GM21367 (cell line): ENCODE measurements around the gene GHRH.

Experiments
- ATAC-seq: cut with Tn5 transposase; IDR thresholded peaks from one replicate; pipeline ENCODE4 v1.9.1; 2021; ENCODE audit not compliant: unreplicated experiment

Gene GHRH

GRCh38 chr20:37238935-37239451, 22.6 kb downstream of the GHRH start:
- ATAC-seq, result no peak

- no peak for ATAC-seq
Observed at GRCh38 chr20:37238426-37238825, 23.2 kb downstream of the GHRH start.

DNA sequence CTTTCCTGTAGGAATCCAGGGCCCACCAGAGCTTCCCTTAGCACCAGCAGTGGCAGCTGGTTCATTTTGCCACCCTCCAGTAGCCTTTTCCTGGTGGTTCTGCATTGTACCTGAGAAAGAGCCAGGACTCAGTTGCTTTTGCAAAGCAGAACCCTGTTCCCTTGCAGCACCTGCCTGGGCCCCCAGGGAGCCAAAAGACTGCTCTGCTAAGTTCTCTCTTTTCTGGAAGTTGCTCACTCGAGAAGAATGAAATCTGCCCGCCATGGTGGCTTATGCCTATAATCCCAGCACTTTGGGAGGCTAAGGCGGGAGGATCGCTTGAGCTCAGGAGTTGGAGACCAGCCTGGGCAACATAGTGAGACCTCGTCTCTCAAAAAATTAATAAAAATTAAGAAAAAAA, 24.0 kb downstream of the GHRH start:
- no peak for ATAC-seq

GRCh38 chr20:37236462-37236861, 25.2 kb downstream of the GHRH start:
- no peak for ATAC-seq

DNA sequence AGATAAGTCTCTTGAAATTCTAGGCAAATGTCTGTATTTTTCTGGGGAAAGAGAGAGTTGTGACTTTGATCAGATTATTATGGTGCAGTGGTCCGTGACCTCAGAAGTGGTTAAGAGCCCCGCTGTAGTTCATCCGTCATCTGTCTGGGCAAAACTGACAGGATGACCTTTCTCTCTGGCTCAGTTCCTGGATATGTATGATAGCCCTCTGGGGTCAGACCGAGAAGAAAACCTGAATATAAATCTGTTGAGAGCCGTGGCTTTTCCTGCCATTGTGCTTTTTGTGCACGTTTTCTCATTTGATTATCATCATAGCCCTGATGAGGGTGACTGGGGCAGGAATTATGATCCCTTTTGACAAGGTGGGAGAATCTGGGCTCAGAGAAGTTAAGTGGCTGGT, 26.5 kb downstream of the GHRH start:
- no peak for ATAC-seq

DNA sequence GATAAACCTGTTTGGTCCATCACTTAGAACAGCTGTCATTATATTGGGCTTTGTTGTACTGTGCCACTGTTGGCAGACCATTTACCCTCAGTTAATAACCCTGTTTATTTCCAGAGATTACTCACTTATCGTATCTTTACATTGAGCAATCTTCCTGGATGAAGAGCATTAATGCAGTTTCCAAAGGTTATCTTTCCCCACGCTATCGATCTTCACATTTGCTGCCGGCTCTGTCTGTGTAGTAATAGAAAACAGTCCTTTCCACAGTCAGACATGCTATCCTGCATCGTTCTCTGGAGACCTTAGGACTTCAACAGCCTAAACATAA, 27.4 kb downstream of the GHRH start:
- ATAC-seq, result no peak

DNA sequence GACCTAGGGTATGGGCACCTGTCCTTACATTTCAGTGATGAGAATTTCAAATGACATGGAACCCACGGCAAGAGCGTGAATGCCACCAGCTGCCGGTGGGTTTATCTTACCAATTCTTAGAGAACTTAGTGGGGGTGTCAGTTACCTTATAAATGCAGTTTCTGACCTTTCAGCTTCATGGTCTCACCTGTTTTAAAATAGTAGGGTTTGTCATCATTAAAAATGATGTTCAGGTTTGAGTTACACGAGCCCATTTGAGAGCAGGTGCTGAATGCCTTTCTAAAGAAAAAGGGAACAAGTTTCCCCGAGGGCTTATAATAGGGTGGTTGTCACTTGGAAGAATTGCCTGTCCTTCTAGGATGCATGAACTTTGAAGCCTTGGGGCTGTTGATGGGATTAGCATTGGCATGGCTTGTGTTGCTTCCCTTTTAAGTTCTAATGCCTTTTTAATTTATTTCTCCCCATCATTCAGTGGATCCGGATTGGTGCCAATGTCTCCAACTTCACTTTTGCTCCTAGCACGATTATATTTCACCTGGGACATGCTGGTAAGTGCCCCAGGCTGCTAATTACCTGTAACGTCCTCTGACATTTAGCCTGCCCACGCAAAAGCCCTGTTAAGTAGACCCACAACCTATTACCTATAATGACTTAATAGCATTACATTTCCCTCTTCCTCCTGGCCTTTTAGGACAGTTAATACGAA, 27.9 kb downstream of the GHRH start:
- no peak for ATAC-seq

- no peak for ATAC-seq
Observed at GRCh38 chr20:37231947-37232630, 29.5 kb downstream of the GHRH start.

DNA sequence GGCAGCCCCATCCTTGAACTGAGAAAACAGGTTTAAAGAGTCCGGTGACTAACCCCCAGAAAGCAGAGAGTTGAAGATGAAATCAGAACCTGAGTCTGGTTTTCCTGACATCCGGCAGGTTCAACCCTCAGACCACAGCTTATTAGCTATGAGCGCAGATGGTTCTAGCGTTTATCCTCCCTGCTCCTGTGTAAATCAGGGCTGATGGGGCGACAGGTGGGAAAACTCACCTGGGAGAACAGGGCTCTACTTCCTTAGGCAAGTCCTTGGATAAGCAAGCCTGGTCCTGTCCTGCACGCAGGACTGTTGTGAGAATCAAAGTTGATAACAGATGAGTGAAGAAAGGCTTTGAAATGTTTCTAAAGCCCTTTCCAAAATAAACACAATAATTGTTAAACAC, 31.4 kb downstream of the GHRH start:
- ATAC-seq, result no peak

DNA sequence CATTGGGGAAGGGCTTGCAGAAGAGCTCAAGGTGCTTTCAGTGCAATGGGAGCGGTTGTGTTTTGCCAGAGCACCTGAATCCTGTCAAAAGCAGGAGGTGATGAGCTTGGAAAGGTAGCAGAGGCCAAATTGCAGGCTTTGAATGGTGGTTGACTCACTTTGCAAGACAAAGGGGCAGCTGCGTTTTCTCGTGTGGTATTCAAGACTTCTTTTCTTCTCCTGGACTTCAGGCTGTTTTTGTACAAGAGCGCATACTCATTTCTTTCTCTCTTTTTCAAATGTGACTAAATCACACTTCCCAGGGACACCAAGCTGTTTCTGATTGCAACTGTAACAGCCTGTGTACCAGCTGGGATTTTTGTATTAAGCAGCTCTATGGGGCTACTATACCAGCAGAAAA, 32.3 kb downstream of the GHRH start:
- no peak for ATAC-seq

DNA sequence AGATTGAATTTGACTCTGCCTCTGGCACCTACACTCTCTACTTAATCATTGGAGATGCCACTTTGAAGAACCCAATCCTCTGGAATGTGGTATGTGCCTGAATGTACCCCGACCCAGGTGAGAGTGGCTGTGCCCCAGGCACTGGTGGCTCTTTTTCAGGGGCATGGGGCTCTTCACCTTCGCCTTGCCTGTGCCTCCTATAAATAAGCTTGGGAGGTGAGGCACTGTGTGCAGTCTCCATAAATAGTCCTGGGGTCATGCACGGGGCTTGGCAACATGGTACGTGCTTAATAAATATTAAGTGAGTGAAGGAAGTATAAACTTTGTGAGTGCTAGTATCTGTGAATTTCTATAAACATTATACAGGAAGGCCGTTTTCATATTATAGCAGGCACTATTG, 33.0 kb downstream of the GHRH start:
- ATAC-seq, result no peak

GRCh38 chr20:37228082-37228481, 33.5 kb downstream of the GHRH start:
- no peak for ATAC-seq

DNA sequence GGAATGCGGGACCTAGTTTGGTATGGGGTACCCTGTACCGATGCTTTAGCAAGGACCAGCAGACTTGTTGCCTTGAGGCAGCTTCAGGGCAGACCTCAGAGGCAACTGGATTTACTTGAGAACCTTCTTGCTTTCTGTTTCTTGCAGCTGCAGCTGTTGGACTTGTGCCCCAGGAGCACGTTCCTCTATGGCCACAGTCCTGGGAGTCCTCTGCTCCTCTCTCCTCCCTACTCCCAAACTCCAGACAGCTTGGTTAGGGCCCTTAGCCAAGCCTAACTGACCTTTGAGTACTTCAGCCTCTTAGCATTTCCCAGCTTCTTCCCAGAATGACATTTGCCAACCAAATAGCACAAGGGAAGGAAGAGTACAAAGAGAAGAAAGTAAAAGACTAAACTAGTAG, 34.7 kb downstream of the GHRH start:
- ATAC-seq, result no peak

DNA sequence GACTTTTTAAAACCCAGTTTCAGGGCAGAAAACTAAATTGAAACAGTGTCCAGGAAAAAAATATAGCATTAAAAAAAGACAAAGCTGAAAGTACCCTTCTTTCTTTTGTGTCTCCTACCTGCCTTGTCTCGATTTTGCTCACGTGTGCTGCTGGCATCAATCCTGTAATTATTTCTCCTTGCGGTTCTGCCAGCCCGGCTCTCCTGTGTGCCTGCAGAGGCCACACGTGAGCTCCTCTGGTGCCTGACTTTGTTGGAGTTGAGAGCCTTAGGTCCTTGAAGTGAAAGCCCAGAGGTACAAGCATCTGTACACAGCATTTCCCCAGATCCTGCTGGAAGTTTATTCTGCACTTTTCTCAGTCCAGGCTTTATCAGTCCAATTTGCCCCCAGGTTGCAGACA, 36.5 kb downstream of the GHRH start:
- no peak for ATAC-seq

DNA sequence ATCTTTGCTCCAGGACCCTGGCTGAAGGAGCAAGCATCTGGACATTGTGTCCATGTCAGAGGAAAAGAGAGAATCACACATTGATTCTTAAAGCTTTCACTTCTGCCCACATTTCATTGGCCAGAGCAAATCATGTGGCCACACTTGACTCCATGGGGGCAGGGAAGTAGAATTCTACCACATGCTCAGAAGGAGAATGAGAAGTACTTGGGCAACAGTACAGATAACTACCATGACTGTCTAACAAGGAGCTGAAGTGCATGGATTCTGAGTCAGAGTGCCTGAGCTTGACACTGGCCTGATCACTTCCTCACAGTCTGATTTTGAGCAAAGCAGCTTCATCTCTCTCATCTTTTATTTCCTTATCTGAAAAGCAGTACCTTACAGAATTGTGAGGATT, 38.6 kb downstream of the GHRH start:
- no peak for ATAC-seq

GRCh38 chr20:37222086-37222485, 39.5 kb downstream of the GHRH start:
- ATAC-seq, result no peak

DNA sequence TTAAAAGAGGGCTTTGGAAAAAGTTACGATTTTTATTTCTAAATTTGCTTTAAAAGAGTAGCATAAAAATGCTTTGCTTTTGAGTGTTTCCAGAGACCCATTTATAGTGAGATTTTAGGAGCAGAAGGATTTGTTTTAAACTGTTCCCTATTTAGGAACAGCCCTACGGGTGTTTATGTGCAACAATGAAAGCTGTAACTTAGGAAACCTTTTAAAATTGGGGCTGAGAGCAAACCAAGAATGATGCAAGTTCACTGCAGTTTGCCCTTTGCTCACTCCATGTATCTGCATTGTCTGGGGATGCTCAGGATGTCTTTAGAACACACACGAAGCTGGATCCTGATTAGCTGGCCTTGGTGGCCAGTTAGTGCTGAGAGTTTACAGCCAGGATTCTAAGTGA, 40.9 kb downstream of the GHRH start:
- ATAC-seq, result no peak

GRCh38 chr20:37219751-37220668, 41.6 kb downstream of the GHRH start:
- no peak for ATAC-seq

DNA sequence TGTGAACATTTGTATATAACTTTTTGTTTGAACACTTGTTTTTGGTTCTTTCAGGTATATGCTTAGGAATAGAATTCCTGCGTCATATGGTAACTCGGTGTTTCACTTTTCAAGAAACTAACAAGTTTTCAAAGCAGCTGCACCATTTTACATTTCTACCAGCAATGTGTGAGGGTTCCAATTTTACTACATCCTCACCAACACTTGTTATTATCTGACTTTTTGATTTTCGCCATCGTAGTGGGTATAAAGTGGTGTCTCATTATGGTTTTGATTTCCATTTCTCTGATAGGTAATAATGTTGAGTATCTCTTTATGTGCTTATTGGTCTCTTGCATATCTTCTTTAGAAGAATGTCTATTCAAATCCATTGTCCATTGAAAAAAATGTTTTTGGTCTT, 42.6 kb downstream of the GHRH start:
- ATAC-seq, result no peak

DNA sequence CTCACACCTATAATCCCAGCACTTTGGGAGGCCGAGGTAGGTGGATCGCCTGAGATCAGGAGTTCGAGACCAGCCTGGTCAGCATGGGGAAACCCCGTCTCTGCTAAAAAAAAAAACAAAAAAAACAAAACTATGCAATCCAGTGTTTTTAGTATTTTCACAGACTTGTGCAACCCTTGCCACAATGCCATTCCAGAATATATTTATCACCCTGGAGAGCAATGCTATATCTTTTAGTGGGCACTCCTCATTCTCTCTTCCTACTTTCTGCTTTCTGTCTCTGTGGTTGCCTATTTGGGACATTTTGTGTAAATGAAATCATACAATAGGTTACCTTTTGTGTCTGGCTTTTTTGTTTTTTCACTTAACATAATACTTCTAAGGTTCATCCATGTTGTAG, 43.2 kb downstream of the GHRH start:
- ATAC-seq, result no peak

DNA sequence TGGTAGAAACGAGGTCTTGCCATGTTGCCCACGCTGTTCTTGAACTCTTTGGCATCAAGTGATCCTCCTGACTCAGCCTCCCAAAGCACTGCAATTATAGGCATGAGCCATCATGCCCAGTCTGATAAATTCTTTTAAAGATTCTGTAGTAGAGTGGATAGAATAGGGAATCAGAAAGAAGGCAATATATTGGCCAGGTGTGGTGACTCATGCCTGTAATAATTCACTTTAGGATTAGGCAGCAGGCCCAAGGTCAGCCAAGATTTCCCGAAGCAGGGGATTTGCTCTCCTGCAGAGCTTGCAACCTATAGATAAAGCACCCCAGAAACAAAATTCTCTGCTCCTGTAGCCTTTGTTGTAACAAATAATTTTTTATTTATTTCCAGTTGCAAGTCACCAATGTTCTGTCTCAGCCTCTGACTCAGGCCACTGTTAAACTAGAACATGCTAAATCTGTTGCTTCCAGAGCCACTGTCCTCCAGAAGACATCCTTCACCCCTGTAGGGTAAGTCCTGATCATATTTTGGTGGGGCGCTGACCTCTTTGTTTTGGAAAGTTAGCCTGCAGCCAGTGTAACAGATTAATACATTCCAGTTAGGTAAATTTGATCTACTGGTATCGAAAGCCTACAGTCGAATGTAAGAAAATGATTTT, 51.8 kb downstream of the GHRH start:
- ATAC-seq, result no peak
